ENCODE results near the gene RAI1.

GRCh38 chr17:17681187-17681743, at the start of gene RAI1:
- TF ChIP-seq CTCF (conservative IDR thresholded peaks at IDR 0.05; ENCODE audit: low read depth, low read length) (peak; percentile 52; the same call in 1 of the 2 replicates), EZH2 (IDR thresholded peaks at IDR 0.05; ENCODE audit: borderline replicate concordance, low read depth, low read length, poor library complexity, severe bottlenecking) (no peak)
